C4-2B (cell line): ENCODE measurements around the gene HIVEP3.

Experiments used
- ZFX ChIP-seq: fragments of 450-650 bp; IDR thresholded peaks from 2 replicates; pipeline ENCODE4 v1.6.1; 2017
- TF ChIP-seq, protein P1 (sequence below): fragments of 450-650 bp; conservative IDR thresholded peaks from 2 replicates; pipeline ENCODE4 v1.5.1; 2017; ENCODE audit warnings: mild to moderate bottlenecking

GRCh38 chr1:41738475-41738874 lies 180.2 kb downstream of the HIVEP3 start:
- TF ChIP-seq, protein P1, sequence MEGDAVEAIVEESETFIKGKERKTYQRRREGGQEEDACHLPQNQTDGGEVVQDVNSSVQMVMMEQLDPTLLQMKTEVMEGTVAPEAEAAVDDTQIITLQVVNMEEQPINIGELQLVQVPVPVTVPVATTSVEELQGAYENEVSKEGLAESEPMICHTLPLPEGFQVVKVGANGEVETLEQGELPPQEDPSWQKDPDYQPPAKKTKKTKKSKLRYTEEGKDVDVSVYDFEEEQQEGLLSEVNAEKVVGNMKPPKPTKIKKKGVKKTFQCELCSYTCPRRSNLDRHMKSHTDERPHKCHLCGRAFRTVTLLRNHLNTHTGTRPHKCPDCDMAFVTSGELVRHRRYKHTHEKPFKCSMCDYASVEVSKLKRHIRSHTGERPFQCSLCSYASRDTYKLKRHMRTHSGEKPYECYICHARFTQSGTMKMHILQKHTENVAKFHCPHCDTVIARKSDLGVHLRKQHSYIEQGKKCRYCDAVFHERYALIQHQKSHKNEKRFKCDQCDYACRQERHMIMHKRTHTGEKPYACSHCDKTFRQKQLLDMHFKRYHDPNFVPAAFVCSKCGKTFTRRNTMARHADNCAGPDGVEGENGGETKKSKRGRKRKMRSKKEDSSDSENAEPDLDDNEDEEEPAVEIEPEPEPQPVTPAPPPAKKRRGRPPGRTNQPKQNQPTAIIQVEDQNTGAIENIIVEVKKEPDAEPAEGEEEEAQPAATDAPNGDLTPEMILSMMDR: no peak
- no peak for TF ChIP-seq ZFX
